Mesendoderm (in vitro differentiated cells): ENCODE measurements around the gene STXBP1.
A peak's percentile ranks its signal among the peaks of the same experiment; 100 is the strongest.

ENCODE experiments used
- DNase-seq: peaks from one replicate; pipeline ENCODE4 v3.0.0; 2013
- H2AK5ac ChIP-seq: 2 replicates; pipeline ENCODE4 v1.6.1; 2013; ENCODE audit warnings: low read length, inconsistent platforms
- H2BK120ac ChIP-seq: 2 replicates; pipeline ENCODE4 v1.6.1; 2013; ENCODE audit warnings: low read depth, mild to moderate bottlenecking, low read length, moderate library complexity, mixed read lengths
- H2BK15ac ChIP-seq: replicated peaks from 2 replicates; pipeline ENCODE4 v1.6.1; 2013; ENCODE audit warnings: low read depth, mild to moderate bottlenecking, moderate library complexity
- H2BK5ac ChIP-seq: 2 replicates; pipeline ENCODE4 v1.6.1; 2013; ENCODE audit warnings: low read length, inconsistent platforms
- H3K18ac ChIP-seq: 2 replicates; pipeline ENCODE4 v1.6.1; 2013; ENCODE audit warnings: mild to moderate bottlenecking, low read length, mixed read lengths
- H3K23ac ChIP-seq: one replicate; pipeline ENCODE4 v1.6.1; 2013; ENCODE audit warnings: low read length
- H3K27ac ChIP-seq: 2 replicates; pipeline ENCODE4 v1.5.1; 2013; ENCODE audit warnings: low read depth, mild to moderate bottlenecking, inconsistent platforms, low read length, moderate library complexity
- H3K27me3 ChIP-seq: 2 replicates; pipeline ENCODE4 v1.6.1; 2013; ENCODE audit warnings: low read length, control low read depth, mild to moderate bottlenecking, inconsistent platforms; ENCODE audit not compliant: insufficient read depth, poor library complexity
- H3K36me3 ChIP-seq: 2 replicates; pipeline ENCODE4 v1.6.1; 2013; ENCODE audit warnings: low read length, inconsistent platforms; ENCODE audit not compliant: control insufficient read depth, insufficient read depth
- H3K4ac ChIP-seq: one replicate; pipeline ENCODE4 v1.6.1; 2013; ENCODE audit warnings: low read depth, mild to moderate bottlenecking, low read length, moderate library complexity
- H3K4me1 ChIP-seq: 2 replicates; pipeline ENCODE4 v1.6.1; 2013; ENCODE audit warnings: low read depth, low read length, inconsistent platforms; ENCODE audit not compliant: control insufficient read depth
- H3K4me2 ChIP-seq: 2 replicates; pipeline ENCODE4 v1.6.1; 2013; ENCODE audit warnings: low read length
- H3K4me3 ChIP-seq: 2 replicates; pipeline ENCODE4 v1.5.1; 2013; ENCODE audit warnings: mild to moderate bottlenecking, low read length
- H3K56ac ChIP-seq: one replicate; pipeline ENCODE4 v1.6.1; 2013; ENCODE audit warnings: low read length
- H3K79me1 ChIP-seq: 2 replicates; pipeline ENCODE4 v1.6.1; 2013; ENCODE audit warnings: low read length, inconsistent platforms
- H3K79me2 ChIP-seq: 2 replicates; pipeline ENCODE4 v1.6.1; 2013; ENCODE audit warnings: mild to moderate bottlenecking, low read length; ENCODE audit not compliant: control insufficient read depth, insufficient read depth
- H3K9ac ChIP-seq: 2 replicates; pipeline ENCODE4 v1.6.1; 2013; ENCODE audit warnings: low read length, inconsistent platforms
- H4K5ac ChIP-seq: one replicate; pipeline ENCODE4 v1.6.1; 2013; ENCODE audit warnings: low read length
- H4K8ac ChIP-seq: one replicate; pipeline ENCODE4 v1.6.1; 2013; ENCODE audit warnings: low read depth, mild to moderate bottlenecking, control low read depth, low read length, moderate library complexity
- WGBS: extraction: QIAGEN DNeasy Blood & Tissue Kit; methylation state at CpG from one replicate; pipeline ENCODE4 v1.1.7; 2013; ENCODE audit warnings: low lambda C conversion rate, missing lambda C conversion rate; ENCODE audit not compliant: insufficient coverage; ENCODE audit errors: extremely low coverage; 5-methylcytosine and 5-hydroxymethylcytosine counted together

STXBP1 gene

GRCh38 chr9:127628758-127629467 is 16.8 kb downstream of the STXBP1 start:
- H3K27ac ChIP-seq = no peak overlapping the region
- H2BK15ac ChIP-seq = no peak overlapping the region
- no peaks in the 10 kb centered on the region for H3K79me2 ChIP-seq
- H3K4ac ChIP-seq = no peak overlapping the region
- H3K36me3 ChIP-seq = no peaks in the 10 kb centered on the region
- no peak for DNase-seq
- H3K27me3 ChIP-seq = no peaks in the 10 kb centered on the region
- no peak overlapping the region for H3K18ac ChIP-seq
- no peak overlapping the region for H4K5ac ChIP-seq
- no CpG with 5 or more reads among the region's 9 CpGs for WGBS
- no peak overlapping the region for H2AK5ac ChIP-seq
- H2BK5ac ChIP-seq = no peak overlapping the region
- no peak overlapping the region for H2BK120ac ChIP-seq
- H3K56ac ChIP-seq = no peak overlapping the region
- H3K4me1 ChIP-seq = peaks cover 2% of the 10 kb centered on the region
- H3K9ac ChIP-seq = no peak overlapping the region
- no peak overlapping the region for H3K4me3 ChIP-seq
- H3K79me1 ChIP-seq = no peaks in the 10 kb centered on the region
- H4K8ac ChIP-seq = no peak overlapping the region
- H3K23ac ChIP-seq = no peak overlapping the region
- no peak overlapping the region for H3K4me2 ChIP-seq

GRCh38 chr9:127629468-127630081 is 17.5 kb downstream of the STXBP1 start:
- Histone ChIP-seq H3K27me3 (no peaks in the 10 kb centered on the region), H2BK15ac (no peak overlapping the region), H3K4me3 (no peak overlapping the region), H3K4me1 (peaks cover 2% of the 10 kb centered on the region), H3K79me1 (no peaks in the 10 kb centered on the region), H2BK120ac (no peak overlapping the region), H3K23ac (no peak overlapping the region), H3K18ac (no peak overlapping the region), H3K4me2 (no peak overlapping the region), H3K36me3 (no peaks in the 10 kb centered on the region), H3K4ac (no peak overlapping the region), H4K8ac (no peak overlapping the region), H2AK5ac (no peak overlapping the region), H3K79me2 (no peaks in the 10 kb centered on the region), H3K56ac (no peak overlapping the region), H3K9ac (no peak overlapping the region), H4K5ac (no peak overlapping the region), H2BK5ac (no peak overlapping the region), H3K27ac (no peak overlapping the region)
- DNase-seq = peak; percentile 56
- no CpG with 5 or more reads among the region's 8 CpGs for WGBS

- no peak overlapping the region for H3K4me2 ChIP-seq
- no peak overlapping the region for H4K5ac ChIP-seq
- H3K79me1 ChIP-seq = no peaks in the 10 kb centered on the region
- peak overlapping the region; percentile 47 for H3K56ac ChIP-seq
- no peak overlapping the region for H2BK15ac ChIP-seq
- H3K9ac ChIP-seq = peak overlapping the region; percentile 7
- H3K4me3 ChIP-seq = no peak overlapping the region
- WGBS = no CpG with 5 or more reads among the region's 13 CpGs
- no peak overlapping the region for H3K18ac ChIP-seq
- H3K23ac ChIP-seq = no peak overlapping the region
- no peak overlapping the region for H2AK5ac ChIP-seq
- H3K36me3 ChIP-seq = no peaks in the 10 kb centered on the region
- no peaks in the 10 kb centered on the region for H3K79me2 ChIP-seq
- DNase-seq = no peak
- no peak overlapping the region for H2BK5ac ChIP-seq
- no peak overlapping the region for H2BK120ac ChIP-seq
- H3K27me3 ChIP-seq = no peaks in the 10 kb centered on the region
- no peak overlapping the region for H3K27ac ChIP-seq
- no peak overlapping the region for H4K8ac ChIP-seq
- H3K4me1 ChIP-seq = peaks cover 2% of the 10 kb centered on the region
- H3K4ac ChIP-seq = no peak overlapping the region
Observed at GRCh38 chr9:127633216-127633862, 21.3 kb downstream of the STXBP1 start.

- H3K27me3 ChIP-seq = no peaks in the 10 kb centered on the region
- H3K18ac ChIP-seq = no peak overlapping the region
- no peak overlapping the region for H3K4me3 ChIP-seq
- peak; percentile 36 for DNase-seq
- H3K9ac ChIP-seq = no peak overlapping the region
- H2BK5ac ChIP-seq = no peak overlapping the region
- no peak overlapping the region for H4K8ac ChIP-seq
- peaks cover 2% of the 10 kb centered on the region for H3K4me1 ChIP-seq
- no peak overlapping the region for H3K4me2 ChIP-seq
- no peaks in the 10 kb centered on the region for H3K79me2 ChIP-seq
- WGBS = no CpG with 5 or more reads among the region's 7 CpGs
- H2AK5ac ChIP-seq = no peak overlapping the region
- H4K5ac ChIP-seq = no peak overlapping the region
- no peak overlapping the region for H3K56ac ChIP-seq
- H3K79me1 ChIP-seq = no peaks in the 10 kb centered on the region
- H3K36me3 ChIP-seq = no peaks in the 10 kb centered on the region
- no peak overlapping the region for H2BK15ac ChIP-seq
- H3K27ac ChIP-seq = no peak overlapping the region
- H3K23ac ChIP-seq = no peak overlapping the region
- H3K4ac ChIP-seq = no peak overlapping the region
- no peak overlapping the region for H2BK120ac ChIP-seq
Observed at GRCh38 chr9:127634021-127634420, 21.9 kb downstream of the STXBP1 start.

- H2AK5ac ChIP-seq = no peak overlapping the region
- no peaks in the 10 kb centered on the region for H3K27me3 ChIP-seq
- H3K4ac ChIP-seq = no peak overlapping the region
- H3K79me1 ChIP-seq = no peaks in the 10 kb centered on the region
- H2BK120ac ChIP-seq = no peak overlapping the region
- H4K8ac ChIP-seq = no peak overlapping the region
- H3K9ac ChIP-seq = no peak overlapping the region
- H3K4me2 ChIP-seq = no peak overlapping the region
- no CpG with 5 or more reads among the region's 5 CpGs for WGBS
- no peak overlapping the region for H3K27ac ChIP-seq
- H3K23ac ChIP-seq = no peak overlapping the region
- H3K36me3 ChIP-seq = no peaks in the 10 kb centered on the region
- no peak overlapping the region for H2BK15ac ChIP-seq
- H3K4me3 ChIP-seq = no peak overlapping the region
- no peaks in the 10 kb centered on the region for H3K79me2 ChIP-seq
- no peak overlapping the region for H3K18ac ChIP-seq
- H2BK5ac ChIP-seq = no peak overlapping the region
- peaks cover under 1% of the 10 kb centered on the region for H3K4me1 ChIP-seq
- no peak overlapping the region for H3K56ac ChIP-seq
- H4K5ac ChIP-seq = no peak overlapping the region
- DNase-seq = peak; percentile 47
Observed at GRCh38 chr9:127634698-127635097, 22.6 kb downstream of the STXBP1 start.
